HepG2 (cell line): ENCODE measurements around the gene OR2T33. TPM values are rescaled to one million over a fixed set of nuclear protein-coding genes. Genes with fewer than 3 reads are reported as not detected.

Experiments
- ATAC-seq: fragments of 200-7000 bp; cut with Tn5 transposase; 3 replicates; pipeline ENCODE4 v1.9.1; 2020; ENCODE audit warnings: mild to moderate bottlenecking, moderate library complexity
- BruUV-seq: library from RNA; stranded (reverse); fragments of 400-500 nt; replicated peaks from 2 replicates; lab custom pipeline; 2021; lab: Mats Ljungman, UMichigan
- CTCF ChIA-PET: fragments of 300-600 bp; formaldehyde crosslinking; extraction: SDS; loops from one replicate; lab custom pipeline; 2021; ENCODE audit warnings: low total read pairs, inconsistent platforms, low intra/inter-chr PET ratio; lab: Yijun Ruan, JAX
- POLR2A ChIA-PET: fragments of 350-600 bp; sonication (Branson Sonifier 250); formaldehyde crosslinking; loops from one replicate; lab custom pipeline; 2020; ENCODE audit warnings: antibody characterized with exemption, inconsistent platforms; lab: Yijun Ruan, JAX
- DNase-seq: peaks from one replicate; pipeline ENCODE4 v3.0.0-alpha.2; 2015; ENCODE audit warnings: low spot score
- FAIRE-seq: peaks from 3 replicates; lab custom pipeline; 2011; peaks lifted over from hg19 to GRCh38; lab: Jason Lieb, UNC
- H2AFZ ChIP-seq: one replicate; pipeline ENCODE4 v1.6.1; 2011; ENCODE audit warnings: low read length, inconsistent platforms
- H3K27ac ChIP-seq: fragments of 300-600 bp; 3 replicates; pipeline ENCODE4 v1.8.0; 2011; ENCODE audit warnings: mixed run types, mild to moderate bottlenecking, mixed read lengths, low read length, inconsistent platforms; ENCODE audit not compliant: insufficient read depth; ENCODE audit errors: extremely low read length
- H3K27me3 ChIP-seq, 2 experiments: fragments of 200-600 bp in 1 of 2; 2 replicates in 1 of 2; 3 replicates in 1 of 2; pipeline versions ENCODE4 v1.6.0 to v1.8.0; 2011; ENCODE audit warnings: low read length in 2 of 2, mild to moderate bottlenecking in 2 of 2, moderate library complexity in 2 of 2, inconsistent platforms in 1 of 2; ENCODE audit not compliant: insufficient read depth in 2 of 2, control insufficient read depth in 1 of 2
- H3K36me3 ChIP-seq, 2 experiments: fragments of 200-600 bp in 1 of 2; replicated peaks in 1 of 2; 2 replicates in 1 of 2; 3 replicates in 1 of 2; pipeline versions ENCODE4 v1.5.1 to v1.8.0; 2011; ENCODE audit warnings: low read length in 2 of 2, inconsistent platforms in 1 of 2; ENCODE audit not compliant: insufficient read depth in 2 of 2, control insufficient read depth in 1 of 2
- H3K4me1 ChIP-seq: 2 replicates; pipeline ENCODE4 v1.5.1; 2012; ENCODE audit warnings: low read length, inconsistent platforms; ENCODE audit not compliant: insufficient read depth
- H3K4me2 ChIP-seq: 2 replicates; pipeline ENCODE4 v1.6.0; 2011; ENCODE audit warnings: low read depth, low read length, inconsistent platforms
- H3K4me3 ChIP-seq, 3 experiments: fragments of 200-600 bp in 1 of 3; sonication (generic), shearing (Covaris generic) in 1 of 3; replicated peaks in 1 of 3; 2 replicates each; pipeline ENCODE4 v1.5.1; 2011 to 2016; ENCODE audit warnings: low read length in 3 of 3, inconsistent platforms in 2 of 3, low read depth in 2 of 3, mild to moderate bottlenecking in 2 of 3, control low read depth in 1 of 3, mixed read lengths in 1 of 3; ENCODE audit not compliant: insufficient read depth in 1 of 3
- H3K79me2 ChIP-seq: one replicate; pipeline ENCODE4 v1.6.1; 2011; ENCODE audit warnings: low read length, inconsistent platforms; ENCODE audit not compliant: insufficient read depth
- H3K9ac ChIP-seq: 2 replicates; pipeline ENCODE4 v1.6.0; 2011; ENCODE audit warnings: mild to moderate bottlenecking, low read depth, low read length, inconsistent platforms; ENCODE audit not compliant: insufficient read depth
- H3K9me3 ChIP-seq: 2 replicates; pipeline ENCODE4 v1.5.1; 2012; ENCODE audit warnings: mild to moderate bottlenecking, low read length
- H4K20me1 ChIP-seq: 2 replicates; pipeline ENCODE4 v1.6.0; 2011; ENCODE audit warnings: inconsistent platforms, mild to moderate bottlenecking, low read length, moderate library complexity; ENCODE audit not compliant: insufficient read depth
- ZNF264 ChIP-seq: sonication (generic); formaldehyde crosslinking; IDR thresholded peaks from 2 replicates; pipeline ENCODE4 v1.4.0; 2020; ENCODE audit warnings: missing genetic modification reagents
- WGBS: methylation state at CpG from one replicate; pipeline ENCODE4 v1.1.6; 2017; ENCODE audit warnings: low lambda C conversion rate; 5-methylcytosine and 5-hydroxymethylcytosine counted together
- in situ Hi-C: cut with HindIII; loops from 2 replicates; pipeline ENCODE4 v1.10.0; 2017; ENCODE audit warnings: low pct_unique_long_range_greater_than_20kb; ENCODE audit not compliant: extremely low pct_ligation_motif_present
- intact Hi-C: fragments of 100-400 bp; cut with micrococcal nuclease; formaldehyde crosslinking; loops from one replicate; pipeline ENCODE4 v1.10.0; 2022; ENCODE audit not compliant: unreplicated experiment
- polyA plus RNA-seq, 8 experiments: library from polyadenylated mRNA; depleted of rRNA in 3 of 8; stranded (reverse) in 7 of 8; unstranded in 1 of 8; fragments of >200 nt; fragmentation: Illumina TruSeq in 4 of 8; extraction: Trizol in 4 of 8; gene quantifications; 2 replicates each; pipeline versions ENCODE4 v1.2.1 to v1.2.3, GENCODE V29; 2011 to 2016; ENCODE audit warnings: low read depth in 4 of 8, missing spikeins in 1 of 8, mixed read lengths in 1 of 8; ENCODE audit not compliant: insufficient read depth in 1 of 8
- total RNA-seq, 5 experiments: library from RNA; depleted of rRNA; stranded (reverse); fragments of >200 nt; fragmentation: Illumina TruSeq; extraction: Trizol; gene quantifications; 2 replicates each; pipeline ENCODE4 v1.2.3, GENCODE V29; 2016; ENCODE audit warnings: low read depth in 1 of 5
- TF ChIP-seq, protein P1 (sequence below): sonication (generic); formaldehyde crosslinking; IDR thresholded peaks from 2 replicates; pipeline ENCODE4 v1.5.0; 2020; ENCODE audit warnings: mild to moderate bottlenecking, missing genetic modification reagents, moderate library complexity
- TF ChIP-seq, protein P2 (sequence below): sonication (generic); formaldehyde crosslinking; IDR thresholded peaks from 2 replicates; pipeline ENCODE4 v1.4.0; 2020; ENCODE audit warnings: missing genetic modification reagents, borderline replicate concordance

Gene OR2T33
- total and polyA plus RNA-seq, 2 of the 13 experiments (the other 11 are each of a cell fraction or from before 2014, with no cell fraction given) = not detected

DNA sequence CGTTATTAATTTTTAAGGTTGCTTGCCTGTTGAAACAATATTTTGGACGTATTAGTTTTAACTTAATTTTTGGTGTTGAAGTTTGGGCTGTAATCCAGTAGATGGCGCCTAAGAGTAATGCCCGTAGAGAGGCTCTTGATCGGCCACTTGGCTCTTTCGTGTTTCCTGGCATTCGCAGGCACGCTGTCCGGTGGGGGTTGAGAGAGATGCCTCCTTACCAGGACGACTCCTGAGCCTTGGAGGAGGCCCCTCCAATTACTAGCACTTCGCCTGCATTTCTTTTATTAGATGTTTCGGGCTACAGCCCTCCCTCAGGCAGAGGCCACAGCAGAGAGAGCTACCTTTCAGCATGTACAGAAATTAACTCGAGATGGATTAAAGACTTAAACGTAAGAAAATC is 34.6 kb downstream of the OR2T33 start:
- Histone ChIP-seq H3K9me3 (peaks cover 8% of the 10 kb centered on the region; the same call in 1 of the 2 replicates), H3K27ac (no peak overlapping the region), H3K27me3 (no peaks in the 10 kb centered on the region), H4K20me1 (no peaks in the 10 kb centered on the region), H3K79me2 (no peaks in the 10 kb centered on the region), H2AFZ (no peak overlapping the region), H3K4me2 (0 out of 2 replicates have a peak overlapping the region, but pooled peaks have one; percentile 47), H3K9ac (no peak overlapping the region), H3K4me1 (no peaks in the 10 kb centered on the region), H3K4me3 (no peak overlapping the region), H3K36me3 (no peaks in the 10 kb centered on the region)
- CTCF ChIA-PET = no interaction called here
- POLR2A ChIA-PET = no interaction called here
- DNase-seq (peak; percentile 12), ATAC-seq (peak; percentile 75), FAIRE-seq (no peak)
- TF ChIP-seq, protein P1, sequence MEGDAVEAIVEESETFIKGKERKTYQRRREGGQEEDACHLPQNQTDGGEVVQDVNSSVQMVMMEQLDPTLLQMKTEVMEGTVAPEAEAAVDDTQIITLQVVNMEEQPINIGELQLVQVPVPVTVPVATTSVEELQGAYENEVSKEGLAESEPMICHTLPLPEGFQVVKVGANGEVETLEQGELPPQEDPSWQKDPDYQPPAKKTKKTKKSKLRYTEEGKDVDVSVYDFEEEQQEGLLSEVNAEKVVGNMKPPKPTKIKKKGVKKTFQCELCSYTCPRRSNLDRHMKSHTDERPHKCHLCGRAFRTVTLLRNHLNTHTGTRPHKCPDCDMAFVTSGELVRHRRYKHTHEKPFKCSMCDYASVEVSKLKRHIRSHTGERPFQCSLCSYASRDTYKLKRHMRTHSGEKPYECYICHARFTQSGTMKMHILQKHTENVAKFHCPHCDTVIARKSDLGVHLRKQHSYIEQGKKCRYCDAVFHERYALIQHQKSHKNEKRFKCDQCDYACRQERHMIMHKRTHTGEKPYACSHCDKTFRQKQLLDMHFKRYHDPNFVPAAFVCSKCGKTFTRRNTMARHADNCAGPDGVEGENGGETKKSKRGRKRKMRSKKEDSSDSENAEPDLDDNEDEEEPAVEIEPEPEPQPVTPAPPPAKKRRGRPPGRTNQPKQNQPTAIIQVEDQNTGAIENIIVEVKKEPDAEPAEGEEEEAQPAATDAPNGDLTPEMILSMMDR (CRISPR knock-in tag) = peak; percentile 62
- TF ChIP-seq ZNF264 = no peak
- TF ChIP-seq, protein P2, sequence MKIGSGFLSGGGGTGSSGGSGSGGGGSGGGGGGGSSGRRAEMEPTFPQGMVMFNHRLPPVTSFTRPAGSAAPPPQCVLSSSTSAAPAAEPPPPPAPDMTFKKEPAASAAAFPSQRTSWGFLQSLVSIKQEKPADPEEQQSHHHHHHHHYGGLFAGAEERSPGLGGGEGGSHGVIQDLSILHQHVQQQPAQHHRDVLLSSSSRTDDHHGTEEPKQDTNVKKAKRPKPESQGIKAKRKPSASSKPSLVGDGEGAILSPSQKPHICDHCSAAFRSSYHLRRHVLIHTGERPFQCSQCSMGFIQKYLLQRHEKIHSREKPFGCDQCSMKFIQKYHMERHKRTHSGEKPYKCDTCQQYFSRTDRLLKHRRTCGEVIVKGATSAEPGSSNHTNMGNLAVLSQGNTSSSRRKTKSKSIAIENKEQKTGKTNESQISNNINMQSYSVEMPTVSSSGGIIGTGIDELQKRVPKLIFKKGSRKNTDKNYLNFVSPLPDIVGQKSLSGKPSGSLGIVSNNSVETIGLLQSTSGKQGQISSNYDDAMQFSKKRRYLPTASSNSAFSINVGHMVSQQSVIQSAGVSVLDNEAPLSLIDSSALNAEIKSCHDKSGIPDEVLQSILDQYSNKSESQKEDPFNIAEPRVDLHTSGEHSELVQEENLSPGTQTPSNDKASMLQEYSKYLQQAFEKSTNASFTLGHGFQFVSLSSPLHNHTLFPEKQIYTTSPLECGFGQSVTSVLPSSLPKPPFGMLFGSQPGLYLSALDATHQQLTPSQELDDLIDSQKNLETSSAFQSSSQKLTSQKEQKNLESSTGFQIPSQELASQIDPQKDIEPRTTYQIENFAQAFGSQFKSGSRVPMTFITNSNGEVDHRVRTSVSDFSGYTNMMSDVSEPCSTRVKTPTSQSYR (CRISPR knock-in tag) = no peak
- no TSS peak for BruUV-seq
- 4% methylated on average over 14 of the region's 14 CpGs for WGBS
- intact Hi-C loops (no loop called here), in situ Hi-C loops (no loop called here)
